Neuronal stem cell (in vitro differentiated cells): Measurements from ENCODE around the gene SLC37A1.

ENCODE experiments used
- DNase-seq: peaks from one replicate; pipeline ENCODE4 v3.0.0-alpha.2; 2013; ENCODE audit warnings: low spot score
- H2AFZ ChIP-seq: one replicate; pipeline ENCODE4 v1.6.1; 2013; ENCODE audit warnings: mild to moderate bottlenecking, low read length, inconsistent platforms
- H2AK5ac ChIP-seq: 2 replicates; pipeline ENCODE4 v1.6.1; 2013; ENCODE audit warnings: low read depth, mild to moderate bottlenecking, inconsistent platforms, low read length, moderate library complexity, mixed read lengths
- H2BK120ac ChIP-seq: 2 replicates; pipeline ENCODE4 v1.6.1; 2013; ENCODE audit warnings: low read depth, mild to moderate bottlenecking, inconsistent platforms, low read length, moderate library complexity, mixed read lengths
- H2BK12ac ChIP-seq: one replicate; pipeline ENCODE4 v1.6.1; 2013; ENCODE audit warnings: low read length, inconsistent platforms
- H2BK15ac ChIP-seq: 2 replicates; pipeline ENCODE4 v1.6.1; 2013; ENCODE audit warnings: mild to moderate bottlenecking, low read length, inconsistent platforms, mixed read lengths
- H2BK5ac ChIP-seq: one replicate; pipeline ENCODE4 v1.6.1; 2013; ENCODE audit warnings: inconsistent platforms, mild to moderate bottlenecking, low read length, moderate library complexity
- H3K14ac ChIP-seq: one replicate; pipeline ENCODE4 v1.6.1; 2013; ENCODE audit warnings: low read length, inconsistent platforms
- H3K18ac ChIP-seq: 2 replicates; pipeline ENCODE4 v1.6.1; 2013; ENCODE audit warnings: low read length, inconsistent platforms
- H3K23ac ChIP-seq: 2 replicates; pipeline ENCODE4 v1.6.1; 2013; ENCODE audit warnings: low read depth, mild to moderate bottlenecking, mixed read lengths, low read length, inconsistent platforms; ENCODE audit not compliant: poor library complexity
- H3K27ac ChIP-seq: replicated peaks from 3 replicates; pipeline ENCODE4 v1.5.1; 2013; ENCODE audit warnings: low read length, inconsistent platforms
- H3K27me3 ChIP-seq, 3 experiments: 2 replicates each; pipeline ENCODE4 v1.6.1; 2013; ENCODE audit warnings: low read length in 3 of 3, mild to moderate bottlenecking in 2 of 3, inconsistent platforms in 1 of 3, low read depth in 1 of 3, mixed read lengths in 1 of 3, moderate library complexity in 1 of 3; ENCODE audit not compliant: control insufficient read depth in 3 of 3, insufficient read depth in 3 of 3
- H3K36me3 ChIP-seq, 2 donors: replicated peaks in 1 of 2; 2 replicates each; pipeline ENCODE4 v1.6.1; 2013; ENCODE audit warnings: low read length in 2 of 2; ENCODE audit not compliant: control insufficient read depth in 2 of 2, insufficient read depth in 2 of 2
- H3K4ac ChIP-seq: 2 replicates; pipeline ENCODE4 v1.6.1; 2013; ENCODE audit warnings: inconsistent platforms, mild to moderate bottlenecking, low read length, moderate library complexity
- H3K4me1 ChIP-seq, 2 donors: 1 replicate in 1 of 2; 2 replicates in 1 of 2; pipeline ENCODE4 v1.6.1; 2013; ENCODE audit warnings: low read length in 2 of 2, low read depth in 1 of 2; ENCODE audit not compliant: control insufficient read depth in 2 of 2, insufficient read depth in 1 of 2
- H3K4me2 ChIP-seq: one replicate; pipeline ENCODE4 v1.6.1; 2013; ENCODE audit warnings: mild to moderate bottlenecking, low read length, inconsistent platforms; ENCODE audit not compliant: insufficient read depth, poor library complexity, severe bottlenecking
- H3K4me3 ChIP-seq, 2 donors: 2 replicates each; pipeline ENCODE4 v1.5.1; 2013; ENCODE audit warnings: low read length in 2 of 2, mild to moderate bottlenecking in 2 of 2, inconsistent platforms in 1 of 2, moderate library complexity in 1 of 2
- H3K79me1 ChIP-seq: one replicate; pipeline ENCODE4 v1.6.1; 2013; ENCODE audit warnings: low read depth, mild to moderate bottlenecking, inconsistent platforms, low read length, moderate library complexity
- H3K9ac ChIP-seq: one replicate; pipeline ENCODE4 v1.6.1; 2013; ENCODE audit warnings: mild to moderate bottlenecking, low read depth, low read length, inconsistent platforms; ENCODE audit not compliant: poor library complexity
- H3K9me3 ChIP-seq, 2 donors: replicated peaks in 1 of 2; 2 replicates each; pipeline versions ENCODE3 to v1.6.1; 2013; ENCODE audit warnings: low read length in 2 of 2, mild to moderate bottlenecking in 2 of 2, inconsistent platforms in 1 of 2, low read depth in 1 of 2, mixed read lengths in 1 of 2, moderate library complexity in 1 of 2; ENCODE audit not compliant: control insufficient read depth in 2 of 2, insufficient read depth in 1 of 2
- H4K8ac ChIP-seq: one replicate; pipeline ENCODE4 v1.6.1; 2013; ENCODE audit warnings: low read depth, mild to moderate bottlenecking, inconsistent platforms, low read length, moderate library complexity
- H4K91ac ChIP-seq: one replicate; pipeline ENCODE4 v1.6.1; 2013; ENCODE audit warnings: low read length, low read depth, mild to moderate bottlenecking, inconsistent platforms; ENCODE audit not compliant: poor library complexity
- WGBS, 2 donors: extraction: QIAGEN DNeasy Blood & Tissue Kit; methylation state at CpG; one replicate each; pipeline ENCODE4 v1.1.7; 2013; ENCODE audit warnings: missing lambda C conversion rate in 2 of 2, mixed read lengths in 1 of 2; ENCODE audit not compliant: insufficient read length in 2 of 2, insufficient replicate concordance in 1 of 2; ENCODE audit errors: extremely low coverage in 2 of 2; 5-methylcytosine and 5-hydroxymethylcytosine counted together

Gene SLC37A1

GRCh38 chr21:42596657-42597056 lies 83.0 kb downstream of the SLC37A1 start:
- Histone ChIP-seq H3K36me3 (no peaks in the 10 kb centered on the region), H3K4me2 (no peak overlapping the region), H2BK15ac (no peak overlapping the region), H3K27me3 (peaks cover 0 to 2% (median 0%) of the 10 kb centered on the region in 3 experiments), H2BK120ac (no peak overlapping the region), H2AK5ac (no peak overlapping the region), H3K14ac (no peak overlapping the region), H3K18ac (no peak overlapping the region), H2BK12ac (no peak overlapping the region), H3K4ac (no peak overlapping the region), H2BK5ac (no peak overlapping the region), H3K27ac (no peak overlapping the region), H4K91ac (no peak overlapping the region), H3K9me3 (peaks cover 0 to 7% of the 10 kb centered on the region in 2 donors), H3K23ac (no peak overlapping the region), H4K8ac (no peak overlapping the region), H2AFZ (no peak overlapping the region), H3K9ac (no peak overlapping the region), H3K4me3 (no peak overlapping the region), H3K79me1 (no peaks in the 10 kb centered on the region), H3K4me1 (peaks cover 0 to 4% of the 10 kb centered on the region in 2 donors)
- DNase-seq = no peak
- no CpG with 5 or more reads among the region's 2 CpGs for WGBS, 2 donors

- Histone ChIP-seq H3K4me3 (no peak overlapping the region), H3K27ac (no peak overlapping the region), H2BK5ac (no peak overlapping the region), H3K4ac (no peak overlapping the region), H3K79me1 (no peaks in the 10 kb centered on the region), H2BK120ac (no peak overlapping the region), H2BK12ac (no peak overlapping the region), H3K36me3 (no peaks in the 10 kb centered on the region), H2AFZ (no peak overlapping the region), H3K9ac (no peak overlapping the region), H3K4me2 (no peak overlapping the region), H3K9me3 (peaks cover 0 to 7% of the 10 kb centered on the region in 2 donors), H3K23ac (no peak overlapping the region), H3K14ac (no peak overlapping the region), H4K91ac (no peak overlapping the region), H3K18ac (no peak overlapping the region), H2AK5ac (no peak overlapping the region), H3K27me3 (peaks cover 0 to 2% (median 0%) of the 10 kb centered on the region in 3 experiments), H2BK15ac (no peak overlapping the region), H3K4me1 (peaks cover 0 to 4% of the 10 kb centered on the region in 2 donors), H4K8ac (no peak overlapping the region)
- WGBS, 2 donors = no CpG with 5 or more reads among the region's 11 CpGs
- no peak for DNase-seq
Observed at GRCh38 chr21:42597487-42598158, 84.0 kb downstream of the SLC37A1 start.

GRCh38 chr21:42598159-42598735 lies 84.6 kb downstream of the SLC37A1 start:
- Histone ChIP-seq H3K27me3 (peaks cover 0 to 2% (median 0%) of the 10 kb centered on the region in 3 experiments), H3K27ac (no peak overlapping the region), H3K18ac (no peak overlapping the region), H2AK5ac (peak overlapping the region; percentile 12), H3K79me1 (no peaks in the 10 kb centered on the region), H4K91ac (no peak overlapping the region), H2BK120ac (no peak overlapping the region), H3K14ac (no peak overlapping the region), H3K9me3 (peaks cover 0 to 7% of the 10 kb centered on the region in 2 donors), H3K23ac (no peak overlapping the region), H3K4me1 (peaks cover 0 to 4% of the 10 kb centered on the region in 2 donors), H3K4me2 (no peak overlapping the region), H2BK12ac (no peak overlapping the region), H3K9ac (no peak overlapping the region), H2BK15ac (no peak overlapping the region), H2AFZ (no peak overlapping the region), H2BK5ac (no peak overlapping the region), H3K4ac (no peak overlapping the region), H4K8ac (no peak overlapping the region), H3K4me3 (no peak overlapping the region), H3K36me3 (no peaks in the 10 kb centered on the region)
- no peak for DNase-seq
- WGBS, 2 donors = no CpG with 5 or more reads among the region's 11 CpGs

GRCh38 chr21:42599486-42599885 lies 85.8 kb downstream of the SLC37A1 start:
- Histone ChIP-seq H2BK5ac (no peak overlapping the region), H3K27me3 (peaks cover 0 to 2% (median 0%) of the 10 kb centered on the region in 3 experiments), H3K23ac (no peak overlapping the region), H3K4me1 (no peaks in the 10 kb centered on the region), H2BK15ac (no peak overlapping the region), H3K4ac (no peak overlapping the region), H3K9ac (no peak overlapping the region), H2BK120ac (no peak overlapping the region), H4K91ac (no peak overlapping the region), H2AFZ (no peak overlapping the region), H3K27ac (no peak overlapping the region), H3K18ac (no peak overlapping the region), H4K8ac (no peak overlapping the region), H3K9me3 (peaks cover 0 to 9% of the 10 kb centered on the region in 2 donors), H2BK12ac (no peak overlapping the region), H2AK5ac (no peak overlapping the region), H3K4me3 (no peak overlapping the region), H3K36me3 (no peaks in the 10 kb centered on the region), H3K4me2 (no peak overlapping the region), H3K14ac (no peak overlapping the region), H3K79me1 (no peaks in the 10 kb centered on the region)
- WGBS, 2 donors = no CpG with 5 or more reads among the region's 4 CpGs
- no peak for DNase-seq
